Left lung (tissue), 10 donors: ENCODE measurements around the gene GRID1. TPM values are rescaled to one million over a fixed set of nuclear protein-coding genes. Genes with fewer than 3 reads are reported as not detected.

ENCODE experiments used
- ATAC-seq: fragments of 200-7000 bp; cut with Tn5 transposase; one replicate; pipeline ENCODE4 v1.9.1; 2020; ENCODE audit warnings: moderate library complexity
- DNase-seq, 4 donors: peaks; one replicate each; pipeline ENCODE4 v3.0.0-alpha.2; 2013 to 2020
- H3K27ac ChIP-seq, 2 donors: fragments of 200-600 bp; sonication (generic) in 1 of 2; one replicate each; pipeline versions ENCODE4 v1.5.0 to v1.8.0; 2020 to 2021
- H3K27me3 ChIP-seq, 2 donors: fragments of 200-600 bp; sonication (generic) in 1 of 2; one replicate each; pipeline versions ENCODE4 v1.5.0 to v1.8.0; 2020 to 2021
- H3K36me3 ChIP-seq, 2 donors: fragments of 200-600 bp; sonication (generic) in 1 of 2; one replicate each; pipeline versions ENCODE4 v1.5.0 to v1.8.0; 2020 to 2021
- H3K4me1 ChIP-seq, 2 donors: fragments of 200-600 bp; one replicate each; pipeline ENCODE4 v1.8.0; 2021
- H3K4me3 ChIP-seq, 2 donors: fragments of 200-600 bp; sonication (generic) in 1 of 2; one replicate each; pipeline versions ENCODE4 v1.5.0 to v1.8.0; 2020 to 2021; ENCODE audit warnings: mild to moderate bottlenecking in 1 of 2
- H3K9me3 ChIP-seq, 2 donors: fragments of 200-600 bp; sonication (generic) in 1 of 2; one replicate each; pipeline versions ENCODE4 v1.5.0 to v1.8.0; 2020 to 2021
- intact Hi-C, 2 donors: fragments of 100-400 bp; cut with DNase I; formaldehyde crosslinking; loops; one replicate each; pipeline versions ENCODE4 v1.11.2 to v1.14.2; 2022
- microRNA-seq, 2 donors: library from miRNA; unstranded; fragments of <30 nt; microRNA quantifications; one replicate each; pipeline ENCODE4, GENCODE V29; 2019
- polyA plus RNA-seq, 6 donors: library from polyadenylated mRNA; unstranded; fragments of 120-200 nt; gene quantifications; one replicate each; pipeline ENCODE4 v1.2.1, GENCODE V29; 2013; ENCODE audit not compliant: insufficient read length in 6 of 6
- total RNA-seq, 2 donors: library from RNA; stranded (reverse); fragmentation: NEBNext Ultra II Directional; extraction: Animal tissue kit (Norgen Biotek cat#: 25700); gene quantifications; one replicate each; pipeline ENCODE4 v1.2.1, GENCODE V29; 2021
- TF ChIP-seq, protein P1 (sequence below), 2 donors: fragments of 200-600 bp; sonication (generic) in 1 of 2; IDR thresholded peaks; one replicate each; pipeline versions ENCODE4 v1.5.0 to v1.8.0; 2021; ENCODE audit warnings: antibody characterized with exemption in 2 of 2
- donor health status: DM: no; HTN: yes; CAD: no.
- donor health status: DM: no; HTN: no; CAD: no.

GRID1 gene
- total and polyA plus RNA-seq, 8 donors = 0.81 to 2.6 (median 1.2) TPM

- TF ChIP-seq, protein P1, sequence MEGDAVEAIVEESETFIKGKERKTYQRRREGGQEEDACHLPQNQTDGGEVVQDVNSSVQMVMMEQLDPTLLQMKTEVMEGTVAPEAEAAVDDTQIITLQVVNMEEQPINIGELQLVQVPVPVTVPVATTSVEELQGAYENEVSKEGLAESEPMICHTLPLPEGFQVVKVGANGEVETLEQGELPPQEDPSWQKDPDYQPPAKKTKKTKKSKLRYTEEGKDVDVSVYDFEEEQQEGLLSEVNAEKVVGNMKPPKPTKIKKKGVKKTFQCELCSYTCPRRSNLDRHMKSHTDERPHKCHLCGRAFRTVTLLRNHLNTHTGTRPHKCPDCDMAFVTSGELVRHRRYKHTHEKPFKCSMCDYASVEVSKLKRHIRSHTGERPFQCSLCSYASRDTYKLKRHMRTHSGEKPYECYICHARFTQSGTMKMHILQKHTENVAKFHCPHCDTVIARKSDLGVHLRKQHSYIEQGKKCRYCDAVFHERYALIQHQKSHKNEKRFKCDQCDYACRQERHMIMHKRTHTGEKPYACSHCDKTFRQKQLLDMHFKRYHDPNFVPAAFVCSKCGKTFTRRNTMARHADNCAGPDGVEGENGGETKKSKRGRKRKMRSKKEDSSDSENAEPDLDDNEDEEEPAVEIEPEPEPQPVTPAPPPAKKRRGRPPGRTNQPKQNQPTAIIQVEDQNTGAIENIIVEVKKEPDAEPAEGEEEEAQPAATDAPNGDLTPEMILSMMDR (IDR thresholded peaks at IDR 0.05) = no peak
- H3K27ac ChIP-seq = no peak overlapping the region
- no peak for ATAC-seq
Observed at GRCh38 chr10:85570871-85571270, 795.7 kb downstream of the GRID1 start.

DNA sequence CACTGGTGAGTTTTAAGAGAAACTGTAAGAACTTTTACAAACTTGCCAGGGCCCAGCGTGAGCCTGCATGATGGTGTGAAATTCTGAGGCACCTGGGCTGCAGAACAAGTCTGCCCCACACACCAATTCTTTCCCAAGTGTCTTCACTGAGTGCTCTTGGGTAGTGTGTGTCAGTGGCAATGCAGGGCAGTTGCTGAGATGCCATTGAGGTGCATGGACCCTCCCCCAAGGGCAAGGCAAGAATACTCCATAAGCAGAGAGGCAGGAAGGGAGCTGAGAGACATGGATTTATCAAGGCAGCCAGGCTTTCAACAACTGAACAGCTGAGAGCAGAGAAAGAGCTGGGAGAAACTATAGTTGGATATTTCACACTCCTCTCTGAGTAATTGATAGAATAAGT, 801.2 kb downstream of the GRID1 start:
- TF ChIP-seq, protein P1 (IDR thresholded peaks at IDR 0.05) = no peak
- H3K36me3 ChIP-seq = no peaks in the 10 kb centered on the region
- ATAC-seq = no peak
- H3K27ac ChIP-seq = no peak overlapping the region
- H3K9me3 ChIP-seq = no peaks in the 10 kb centered on the region
- no peaks in the 10 kb centered on the region for H3K27me3 ChIP-seq
- no peak overlapping the region for H3K4me3 ChIP-seq
- H3K4me1 ChIP-seq = no peaks in the 10 kb centered on the region
- DNase-seq = no peak
- intact Hi-C loops = no loop called here

More at GRCh38 chr10:85570871-85571270, 795.7 kb downstream of the GRID1 start:
- Histone ChIP-seq H3K4me3 (no peak overlapping the region), H3K4me1 (no peaks in the 10 kb centered on the region), H3K36me3 (no peaks in the 10 kb centered on the region), H3K9me3 (no peaks in the 10 kb centered on the region), H3K27me3 (no peaks in the 10 kb centered on the region)
- DNase-seq = no peak
- intact Hi-C loops = no loop called here

- DNase-seq (no peak), ATAC-seq (no peak)
- intact Hi-C loops = no loop called here
- H3K27ac ChIP-seq = no peak overlapping the region
- no peak overlapping the region for H3K4me3 ChIP-seq
- TF ChIP-seq, protein P1 (IDR thresholded peaks at IDR 0.05) = no peak
- no peaks in the 10 kb centered on the region for H3K4me1 ChIP-seq
- H3K36me3 ChIP-seq = no peaks in the 10 kb centered on the region
- H3K9me3 ChIP-seq = no peaks in the 10 kb centered on the region
- H3K27me3 ChIP-seq = no peaks in the 10 kb centered on the region
Observed at GRCh38 chr10:85558533-85558932, 808.1 kb downstream of the GRID1 start.

DNA sequence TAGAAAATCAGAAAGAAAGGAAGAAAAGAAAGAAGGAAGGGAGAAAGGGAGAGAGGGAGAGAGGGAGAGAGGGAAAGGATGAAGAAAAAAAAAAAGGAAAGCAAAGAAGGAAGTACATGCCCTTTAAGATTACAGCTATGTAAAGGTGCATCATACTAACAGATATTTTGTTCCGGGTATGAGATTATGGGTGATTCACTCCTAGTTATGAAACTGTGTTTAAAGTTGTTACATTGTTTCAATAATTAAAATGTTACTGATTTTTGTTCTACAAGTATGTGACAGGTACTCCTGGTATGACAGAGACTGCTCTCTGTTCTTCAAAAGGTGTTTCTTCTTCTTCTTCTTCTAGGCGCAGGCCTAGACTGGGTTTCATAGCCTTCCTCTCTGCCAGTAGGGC, 808.9 kb downstream of the GRID1 start:
- TF ChIP-seq, protein P1 (IDR thresholded peaks at IDR 0.05) = no peak
- DNase-seq (no peak), ATAC-seq (no peak)
- Histone ChIP-seq H3K27ac (no peak overlapping the region), H3K27me3 (no peaks in the 10 kb centered on the region), H3K9me3 (no peaks in the 10 kb centered on the region), H3K4me3 (no peak overlapping the region), H3K4me1 (no peaks in the 10 kb centered on the region), H3K36me3 (no peaks in the 10 kb centered on the region)
- intact Hi-C loops = no loop called here

DNA sequence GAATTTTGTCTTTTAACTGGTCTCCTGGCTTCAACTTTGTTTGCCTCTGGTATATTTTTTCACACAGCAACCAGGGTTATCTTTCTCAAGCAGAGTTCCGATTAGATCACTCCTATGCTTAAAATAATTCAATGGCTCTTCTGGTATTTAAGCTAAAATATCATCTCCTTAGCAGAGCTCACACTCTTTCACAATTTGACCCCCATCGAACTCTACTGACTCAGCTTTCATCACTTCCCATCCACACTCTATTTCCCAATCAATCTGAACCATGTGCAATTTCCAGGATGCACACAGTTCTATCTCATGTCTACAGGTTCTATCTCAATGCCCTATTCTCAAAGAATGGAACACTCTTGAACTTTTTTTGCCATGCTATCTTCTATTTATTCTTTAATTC, 809.5 kb downstream of the GRID1 start:
- H3K27ac ChIP-seq = no peak overlapping the region
- DNase-seq (no peak), ATAC-seq (no peak)
- TF ChIP-seq, protein P1 (IDR thresholded peaks at IDR 0.05) = no peak
- H3K9me3 ChIP-seq = no peaks in the 10 kb centered on the region
- no peaks in the 10 kb centered on the region for H3K36me3 ChIP-seq
- no peaks in the 10 kb centered on the region for H3K4me1 ChIP-seq
- intact Hi-C loops = no loop called here
- H3K27me3 ChIP-seq = no peaks in the 10 kb centered on the region
- H3K4me3 ChIP-seq = no peak overlapping the region

Small RNA genes lying within 50 kb of the gene (microRNA-seq; reads per million reads assigned to microRNA genes)
- gene MIR346 = 1.9 to 13.4 reads per million in 2 donors

Other genes starting within 250 kb of the GRID1 start
- 10 to 100 TPM; 28.2 to 35.6 TPM for gene WAPL, start 155.0 kb upstream of the GRID1 start, total RNA-seq
- 10 to 100 TPM; 39.3 to 48.0 (median 45.8) TPM for gene WAPL, start 155.0 kb upstream of the GRID1 start, polyA plus RNA-seq